Activated CD8-positive, alpha-beta memory T cell treated with anti-CD3 and anti-CD28 coated beads for 24 hours (primary cell): ENCODE results near the gene KIF6.

Source experiments
- DNase-seq: peaks from one replicate; pipeline ENCODE4 v3.0.0-alpha.2; 2020

Gene KIF6

DNA sequence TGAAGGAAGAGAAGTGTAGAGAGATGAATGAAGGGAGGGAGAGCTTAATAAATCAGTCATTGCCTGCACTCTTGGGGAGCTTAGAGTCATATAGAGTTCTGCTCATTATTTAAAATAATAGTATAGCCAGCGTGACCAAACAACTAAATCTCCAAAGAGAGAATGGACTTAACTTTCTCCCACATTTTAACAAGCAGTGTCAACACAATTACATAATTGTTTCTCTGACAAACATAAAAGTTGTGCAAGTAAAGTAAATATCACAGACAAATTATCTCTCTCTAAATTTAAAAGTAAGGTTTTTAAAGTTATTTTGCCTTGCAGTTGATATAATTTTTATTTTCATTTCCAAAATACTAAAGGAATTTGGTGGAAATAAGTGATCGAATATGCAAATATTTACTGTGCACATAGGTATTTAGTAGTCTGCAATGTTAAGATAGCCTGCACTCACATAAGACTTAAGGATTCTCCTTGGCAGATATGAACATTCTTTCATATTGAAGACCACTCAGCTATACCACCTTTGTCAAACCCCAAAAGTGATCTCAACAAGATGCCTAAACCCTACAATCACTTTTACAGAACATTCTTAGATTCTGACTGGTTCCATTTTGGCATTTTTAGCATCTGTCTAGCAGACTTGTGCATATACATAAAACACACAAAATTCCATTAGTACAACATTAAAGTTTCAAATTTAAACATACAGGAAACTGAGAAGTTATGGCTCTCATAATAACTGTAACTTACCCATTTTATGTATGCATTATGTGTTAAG, 67.7 kb downstream of the KIF6 start:
- no peak for DNase-seq

DNA sequence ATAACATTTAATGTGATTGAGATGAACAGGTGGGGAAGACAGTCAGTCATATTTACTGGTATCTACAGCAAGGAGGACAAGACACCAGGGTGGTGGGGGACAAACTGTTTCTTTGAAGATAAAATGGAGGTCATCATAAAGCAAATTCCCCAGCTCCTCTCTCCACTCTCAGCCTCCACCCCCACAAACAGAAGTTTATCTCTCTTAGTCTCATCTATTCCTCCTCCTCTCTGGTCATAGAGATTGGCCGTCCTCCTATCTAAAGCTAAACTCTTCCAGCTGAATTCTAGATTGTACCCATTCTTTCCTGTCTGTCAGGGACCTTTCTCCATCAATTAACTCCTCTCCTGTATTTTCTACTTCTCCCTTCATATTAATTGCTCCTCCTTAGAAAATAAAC, 71.1 kb downstream of the KIF6 start:
- no peak for DNase-seq

DNA sequence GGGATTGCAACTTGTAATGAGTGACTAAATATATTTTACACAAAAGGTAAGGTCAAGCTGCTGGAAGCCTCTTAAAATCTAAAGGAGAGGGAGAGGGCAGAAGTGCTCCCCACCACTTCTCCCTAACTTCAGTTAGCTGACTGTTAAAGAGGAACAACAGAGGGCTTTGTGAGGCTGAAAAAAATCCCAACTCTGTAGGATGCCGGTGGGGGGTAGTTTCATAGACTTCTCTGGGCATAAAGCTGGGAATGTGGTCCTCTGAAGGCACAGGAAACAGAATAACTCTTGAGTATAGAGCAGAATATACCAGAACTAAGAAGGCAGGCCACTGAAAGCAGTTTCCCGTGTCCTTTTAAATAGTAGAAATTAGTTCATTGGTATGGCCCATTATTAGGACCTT, 71.6 kb downstream of the KIF6 start:
- no peak for DNase-seq

GRCh38 chr6:39649996-39650395, 75.2 kb downstream of the KIF6 start:
- no peak for DNase-seq

DNA sequence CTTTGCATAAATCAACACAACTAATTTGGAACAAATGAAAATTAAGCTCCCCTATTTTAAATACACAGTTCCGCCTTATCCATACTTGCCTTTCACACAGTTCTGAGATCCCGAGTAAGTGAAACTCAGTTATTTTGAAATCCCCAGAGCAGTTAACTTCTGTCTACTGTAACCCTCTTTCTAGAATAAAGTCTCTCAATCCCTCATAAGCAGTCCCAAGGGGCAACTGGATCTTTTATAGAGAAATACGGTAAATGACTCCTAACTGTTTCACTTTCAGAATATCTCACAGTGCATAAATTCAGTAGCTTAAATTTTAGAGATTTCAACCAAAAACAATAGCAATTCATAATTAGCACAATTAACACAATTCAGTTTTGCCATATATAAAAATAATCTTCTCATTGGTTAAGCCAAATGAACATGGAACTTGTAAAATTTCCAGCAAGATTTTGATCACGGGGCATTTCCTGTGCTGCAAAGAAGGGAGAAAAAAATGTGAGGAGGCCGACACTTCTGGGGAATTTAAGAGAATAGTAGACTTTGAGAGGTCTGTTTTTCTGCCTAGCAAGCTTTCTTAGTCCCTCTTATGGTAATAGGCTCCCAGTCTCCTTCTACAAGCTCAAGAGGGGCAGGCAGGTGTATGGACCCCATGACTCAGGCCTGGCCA, 78.3 kb downstream of the KIF6 start:
- no peak for DNase-seq

GRCh38 chr6:39642270-39642669, 82.9 kb downstream of the KIF6 start:
- DNase-seq = no peak

DNA sequence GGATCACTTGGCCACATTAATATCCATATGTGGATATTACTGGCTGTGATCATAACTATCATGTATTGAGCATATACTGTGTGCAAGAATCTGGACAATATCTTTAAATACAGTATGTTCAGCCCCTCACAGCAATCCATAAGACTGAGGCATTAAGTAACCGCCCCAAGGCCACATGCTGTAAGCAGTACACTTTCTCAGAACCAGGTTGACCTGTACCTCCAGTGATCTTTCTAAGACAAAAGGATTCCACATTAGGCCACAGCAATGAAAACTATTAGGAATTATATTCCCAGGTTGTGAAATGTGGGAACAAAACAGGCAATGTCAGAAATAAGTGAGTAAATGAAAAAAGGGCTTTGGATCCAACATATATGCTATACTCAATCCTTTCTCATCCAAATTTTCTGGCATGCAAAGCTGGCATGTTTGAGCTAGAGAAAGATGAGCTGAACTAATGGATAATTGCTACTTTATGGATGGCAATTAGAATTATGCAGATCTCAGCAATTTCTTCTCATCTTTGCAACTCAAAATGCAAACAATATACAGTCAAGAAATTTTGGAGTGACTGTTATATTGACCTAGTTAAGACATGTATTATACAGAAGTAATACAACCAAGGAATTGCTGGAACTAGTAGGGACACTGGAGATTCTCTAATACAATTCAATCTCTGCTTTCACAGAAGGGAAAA, 86.9 kb downstream of the KIF6 start:
- DNase-seq = no peak

- DNase-seq = no peak
These were observed 90.4 kb downstream of the KIF6 start for GRCh38 chr6:39634646-39635341.

DNA sequence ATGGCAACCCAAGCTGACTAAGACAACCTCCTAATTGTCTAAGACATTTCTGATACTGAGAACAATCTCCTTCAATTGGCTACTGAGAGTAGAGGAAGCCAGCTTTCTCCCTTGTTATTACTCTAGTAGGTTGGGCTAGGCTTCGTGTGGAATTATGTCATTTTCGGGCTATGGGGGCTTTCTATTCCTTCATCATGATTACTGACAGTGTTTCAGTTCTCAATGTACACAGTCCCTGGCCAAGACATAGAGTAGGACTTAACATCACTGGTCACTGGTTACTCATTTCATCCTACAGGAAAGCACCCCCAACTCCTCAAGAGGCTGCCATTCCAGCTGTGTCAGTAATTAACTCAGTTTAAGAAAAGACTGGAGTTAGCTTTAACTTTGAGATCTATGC, 100.0 kb downstream of the KIF6 start:
- no peak for DNase-seq

GRCh38 chr6:39623750-39624149, 101.5 kb downstream of the KIF6 start:
- no peak for DNase-seq

DNA sequence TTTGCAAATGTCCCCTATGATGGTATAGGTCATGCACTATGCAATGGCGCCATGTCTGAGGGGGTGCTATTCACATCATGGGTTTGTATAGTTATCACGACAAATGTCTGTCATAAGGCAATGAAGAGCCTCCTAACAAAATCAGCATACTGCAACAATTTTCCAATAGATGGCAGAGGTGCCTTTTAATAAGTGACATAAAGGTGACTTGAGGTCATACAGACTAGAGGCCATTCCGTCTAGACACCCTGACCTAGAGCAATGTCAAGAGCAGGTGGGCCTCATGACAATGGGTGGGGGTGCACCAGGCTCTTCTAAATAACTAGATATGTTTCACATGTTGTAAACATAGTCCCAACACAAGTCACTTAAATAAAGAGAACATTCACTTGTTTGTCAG, 107.7 kb downstream of the KIF6 start:
- no peak for DNase-seq

DNA sequence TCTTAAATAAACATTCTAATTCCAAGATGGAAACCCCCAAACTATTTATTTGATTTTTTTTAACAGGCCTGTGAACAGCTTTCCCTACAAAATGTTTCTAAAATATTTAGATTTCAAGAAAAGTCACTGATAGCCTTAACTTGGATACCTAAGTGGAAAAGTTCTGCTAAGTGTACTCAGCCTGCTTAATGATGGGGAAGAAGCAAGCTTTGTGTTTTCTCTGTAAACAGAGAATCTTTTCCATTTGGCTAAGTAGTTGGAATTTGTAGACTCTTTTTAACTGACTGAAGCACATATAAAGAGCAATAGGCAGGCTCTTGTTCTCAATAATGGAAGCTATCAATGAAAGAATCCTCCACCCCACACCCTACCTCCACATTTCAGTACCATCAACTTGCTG, 108.2 kb downstream of the KIF6 start:
- no peak for DNase-seq

GRCh38 chr6:39615622-39616021, 109.6 kb downstream of the KIF6 start:
- no peak for DNase-seq

GRCh38 chr6:39614393-39614950, 110.7 kb downstream of the KIF6 start:
- DNase-seq = no peak

- DNase-seq = no peak
These were observed 115.0 kb downstream of the KIF6 start for GRCh38 chr6:39610221-39610620.

GRCh38 chr6:39608652-39609345, 116.4 kb downstream of the KIF6 start:
- DNase-seq = no peak

DNA sequence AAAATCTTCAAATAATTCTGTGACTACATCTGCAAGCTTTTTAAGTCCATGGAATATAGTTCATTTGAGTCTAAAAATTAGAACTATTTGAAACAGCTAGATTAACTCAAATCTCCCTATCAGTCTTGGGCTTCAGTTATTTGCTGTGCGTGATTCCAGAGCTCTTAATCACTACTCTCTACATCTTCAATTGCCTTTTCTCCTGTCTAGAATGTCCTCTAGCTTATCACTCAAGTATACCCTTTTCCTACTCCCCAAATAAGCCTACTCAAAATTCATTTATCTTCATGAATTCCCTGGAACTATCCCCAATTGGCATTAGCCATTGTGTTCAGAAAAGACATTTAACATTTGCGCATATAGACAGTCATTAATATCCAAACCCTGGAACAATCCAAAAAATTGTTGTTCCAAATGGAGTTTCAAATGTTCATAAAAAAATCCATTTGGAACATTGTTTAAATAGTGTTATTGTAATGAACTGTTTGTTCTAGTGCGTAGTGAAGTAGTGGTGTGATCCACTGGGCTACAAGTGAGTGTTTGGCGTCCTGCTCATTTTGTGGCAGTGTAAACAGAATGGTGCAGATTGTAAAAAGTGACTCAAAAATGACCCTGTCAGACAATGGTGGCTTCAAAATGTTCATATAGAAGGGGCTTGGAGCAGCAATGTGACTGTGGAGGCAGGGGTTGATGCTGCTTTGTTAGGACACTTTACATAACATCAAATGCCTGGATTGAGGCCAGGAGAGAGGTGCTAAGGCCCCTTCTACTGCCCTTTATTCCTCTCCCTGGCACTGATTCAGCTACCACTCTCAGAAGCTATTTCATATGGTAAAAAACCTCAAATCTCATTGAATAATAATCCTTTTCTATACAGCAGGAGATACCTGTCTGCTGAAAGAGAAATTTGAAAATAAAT, 122.3 kb downstream of the KIF6 start:
- no peak for DNase-seq

- DNase-seq = no peak
These were observed 125.2 kb downstream of the KIF6 start for GRCh38 chr6:39599973-39600372.

DNA sequence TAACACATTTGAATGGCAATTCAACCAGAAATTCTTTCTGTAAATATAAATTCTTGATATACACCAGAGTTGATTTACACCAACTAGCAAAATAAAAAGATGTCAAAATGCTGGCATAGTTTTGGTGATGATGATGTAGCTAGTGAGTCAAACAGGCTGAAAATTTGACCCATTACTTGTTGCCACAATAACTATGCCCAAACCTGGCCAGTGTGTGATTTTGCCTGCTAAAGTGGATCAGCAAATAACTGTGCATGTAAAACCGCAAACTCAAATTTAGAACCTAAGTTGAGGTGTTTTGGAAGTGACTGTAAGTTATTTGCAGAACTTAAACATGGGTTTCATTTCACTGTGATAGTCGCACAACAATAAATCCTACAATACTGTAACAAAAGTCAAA, 125.9 kb downstream of the KIF6 start:
- no peak for DNase-seq

GRCh38 chr6:39594285-39594684, 130.9 kb downstream of the KIF6 start:
- DNase-seq = no peak

GRCh38 chr6:39593646-39594045, 131.6 kb downstream of the KIF6 start:
- DNase-seq = no peak
